HCT116 (cell line): ENCODE data around the gene PCLO. TPM values are rescaled to one million over a fixed set of nuclear protein-coding genes. Genes with fewer than 3 reads are reported as not detected.

Experiments used
- ATAC-seq: fragments of 200-7000 bp; cut with Tn5 transposase; 2 replicates; pipeline ENCODE4 v1.9.1; 2020; ENCODE audit warnings: mild to moderate bottlenecking, moderate library complexity
- BruUV-seq: library from RNA; stranded (reverse); fragments of 400-500 nt; replicated peaks from 2 replicates; lab custom pipeline; 2021; lab: Mats Ljungman, UMichigan
- CTCF ChIA-PET: fragments of 300-600 bp; sonication (Branson Sonifier 250); formaldehyde crosslinking; loops from one replicate; lab custom pipeline; 2021; ENCODE audit warnings: antibody characterized with exemption; lab: Charles Lee
- POLR2A ChIA-PET: fragments of 300-600, 350-600 bp; sonication (Branson Sonifier 250); formaldehyde crosslinking; loops from one replicate; lab custom pipeline; 2021; ENCODE audit warnings: antibody characterized with exemption; lab: Charles Lee
- RAD21 ChIA-PET, 2 experiments: fragments of 300-600 bp; sonication (Branson Sonifier 250); formaldehyde crosslinking; loops; one replicate each; lab custom pipeline; 2023; ENCODE audit warnings: low total read pairs in 2 of 2; ENCODE audit not compliant: uncharacterized antibody in 2 of 2, unreplicated experiment in 2 of 2, low non-redundant PET in 1 of 2; lab: Charles Lee
- DNase-seq: peaks from one replicate; pipeline ENCODE4 v3.0.0-alpha.2; 2010; ENCODE audit warnings: low read depth, low spot score
- H2AFZ ChIP-seq: fragments of 200-600 bp; shearing (Covaris generic), sonication (generic); 2 replicates; pipeline ENCODE4 v1.6.1; 2017; ENCODE audit warnings: low read depth, mixed run types, mixed read lengths, antibody characterized with exemption, low read length; ENCODE audit not compliant: poor library complexity, severe bottlenecking
- H3K27ac ChIP-seq: 2 replicates; pipeline ENCODE4 v1.5.1; 2012; ENCODE audit warnings: low read depth, low read length
- H3K27me3 ChIP-seq: fragments of 200-600 bp; sonication (generic); 2 replicates; pipeline ENCODE4 v1.6.1; 2016; ENCODE audit warnings: mixed run types, low read length, mixed read lengths; ENCODE audit not compliant: insufficient read depth
- H3K36me3 ChIP-seq, 2 experiments: fragments of 200-500 bp in 1 of 2; fragments of 200-600 bp in 1 of 2; sonication (Bioruptor generic) in 1 of 2; sonication (generic) in 1 of 2; 2 replicates each; pipeline versions ENCODE4 v1.5.1 to v1.6.1; 2014 to 2016; ENCODE audit warnings: low read length in 2 of 2, inconsistent platforms in 1 of 2, mixed read lengths in 1 of 2, mixed run types in 1 of 2; ENCODE audit not compliant: insufficient read depth in 2 of 2, control insufficient read depth in 1 of 2
- H3K4me1 ChIP-seq, 2 experiments: fragments of 200-600 bp in 1 of 2; sonication (generic) in 1 of 2; 2 replicates each; pipeline versions ENCODE4 v1.5.1 to v1.6.1; 2012 to 2017; ENCODE audit warnings: low read length in 2 of 2, inconsistent platforms in 1 of 2, mild to moderate bottlenecking in 1 of 2, mixed read lengths in 1 of 2, mixed run types in 1 of 2, moderate library complexity in 1 of 2; ENCODE audit not compliant: insufficient read depth in 2 of 2, control insufficient read depth in 1 of 2
- H3K4me2 ChIP-seq: fragments of 200-600 bp; sonication (generic); 2 replicates; pipeline ENCODE4 v1.6.1; 2017; ENCODE audit warnings: mixed run types, low read length, mixed read lengths
- H3K4me3 ChIP-seq, 2 experiments: fragments of 200-600 bp in 1 of 2; sonication (generic) in 1 of 2; replicated peaks in 1 of 2; 2 replicates each; pipeline ENCODE4 v1.5.1; 2011 to 2016; ENCODE audit warnings: low read length in 2 of 2, control low read depth in 1 of 2, low read depth in 1 of 2, mild to moderate bottlenecking in 1 of 2, mixed read lengths in 1 of 2, mixed run types in 1 of 2
- H3K79me2 ChIP-seq: fragments of 200-600 bp; sonication (generic); 2 replicates; pipeline ENCODE4 v1.6.1; 2017; ENCODE audit warnings: mild to moderate bottlenecking, mixed run types, low read length, moderate library complexity, mixed read lengths; ENCODE audit not compliant: insufficient read depth
- H3K9ac ChIP-seq: fragments of 200-600 bp; sonication (generic); 2 replicates; pipeline ENCODE4 v1.6.1; 2016; ENCODE audit warnings: low read length, mixed read lengths
- H3K9me2 ChIP-seq: fragments of 200-600 bp; sonication (generic), shearing (Covaris generic); 2 replicates; pipeline ENCODE4 v1.6.1; 2017; ENCODE audit warnings: mixed run types, mild to moderate bottlenecking, moderate library complexity; ENCODE audit not compliant: insufficient read depth
- H3K9me3 ChIP-seq, 2 experiments: fragments of 200-500 bp in 1 of 2; fragments of 200-600 bp in 1 of 2; sonication (Bioruptor generic) in 1 of 2; sonication (generic) in 1 of 2; 2 replicates each; pipeline ENCODE4 v1.6.1; 2014 to 2017; ENCODE audit warnings: low read length in 2 of 2, mixed read lengths in 2 of 2, inconsistent platforms in 1 of 2, low read depth in 1 of 2, mild to moderate bottlenecking in 1 of 2, mixed run types in 1 of 2, moderate library complexity in 1 of 2; ENCODE audit not compliant: control insufficient read depth in 1 of 2, insufficient read depth in 1 of 2
- H4K20me1 ChIP-seq: fragments of 200-600 bp; sonication (generic), shearing (Covaris generic); 2 replicates; pipeline ENCODE4 v1.6.1; 2017; ENCODE audit warnings: mixed run types, mild to moderate bottlenecking, moderate library complexity; ENCODE audit not compliant: insufficient read depth
- JUND ChIP-seq: IDR thresholded peaks from 2 replicates; pipeline ENCODE4 v1.6.1; 2012
- POLR2AphosphoS5 ChIP-seq: IDR thresholded peaks from 2 replicates; pipeline ENCODE4 v1.6.1; 2011; ENCODE audit warnings: mild to moderate bottlenecking, low read depth, low read length, moderate library complexity
- RAD21 ChIP-seq: IDR thresholded peaks from 2 replicates; pipeline ENCODE4 v1.6.1; 2012; ENCODE audit warnings: low read depth, mild to moderate bottlenecking
- SIN3A ChIP-seq: IDR thresholded peaks from 2 replicates; pipeline ENCODE4 v1.6.1; 2012; ENCODE audit warnings: low read depth
- SRF ChIP-seq: IDR thresholded peaks from 2 replicates; pipeline ENCODE4 v1.6.1; 2012; ENCODE audit warnings: low read depth
- YY1 ChIP-seq: IDR thresholded peaks from 2 replicates; pipeline ENCODE4 v1.6.1; 2011; ENCODE audit warnings: low read length, low read depth, moderate library complexity, mild to moderate bottlenecking; ENCODE audit not compliant: insufficient replicate concordance; ENCODE audit errors: extremely low read depth
- ZNF274 ChIP-seq: fragments of 200-500 bp; sonication (Bioruptor generic); IDR thresholded peaks from 2 replicates; pipeline ENCODE4 v1.6.1; 2014; ENCODE audit warnings: mild to moderate bottlenecking, low read depth, low read length, inconsistent platforms
- intact Hi-C: fragments of 100-400 bp; cut with micrococcal nuclease; formaldehyde crosslinking; loops from 2 replicates; pipeline ENCODE4 v1.10.0; 2022
- total RNA-seq: library from RNA; stranded (reverse); gene quantifications from one replicate; pipeline ENCODE4 v1.2.1, GENCODE V29; 2021; ENCODE audit not compliant: unreplicated experiment
- TF ChIP-seq, protein P1 (sequence below): IDR thresholded peaks from 2 replicates; pipeline ENCODE4 v1.6.1; 2012

PCLO gene
- total RNA-seq, 1 experiment from 2014 or later, result 2.4 TPM

DNA sequence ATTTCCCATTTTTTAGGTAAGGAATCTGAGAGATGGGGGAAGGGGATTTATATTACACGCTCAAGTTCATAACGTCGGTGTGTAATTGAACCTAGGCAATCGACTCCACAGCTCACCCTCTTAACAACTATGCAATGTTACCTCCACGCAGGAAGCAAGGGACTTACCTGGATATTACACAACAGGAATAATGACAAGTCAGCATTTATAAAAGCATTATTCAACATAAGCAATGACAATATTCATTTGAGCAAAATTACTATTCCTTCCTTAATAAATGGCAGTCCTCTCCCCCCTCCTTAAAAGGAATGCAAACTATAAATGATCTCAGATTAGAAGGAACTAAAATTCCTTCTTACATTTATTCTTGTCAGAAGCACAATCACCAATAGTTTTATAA is 104.0 kb downstream of the PCLO start:
- Histone ChIP-seq H2AFZ (no peak overlapping the region), H3K4me2 (no peak overlapping the region), H3K9me3 (no peaks in the 10 kb centered on the region), H3K9ac (no peak overlapping the region), H3K4me1 (no peaks in the 10 kb centered on the region), H3K36me3 (no peaks in the 10 kb centered on the region), H3K27me3 (no peaks in the 10 kb centered on the region), H3K27ac (no peak overlapping the region), H4K20me1 (no peaks in the 10 kb centered on the region), H3K4me3 (no peak overlapping the region), H3K9me2 (no peaks in the 10 kb centered on the region; the same call in 1 of the 2 replicates), H3K79me2 (no peaks in the 10 kb centered on the region)
- TF ChIP-seq ZNF274 (no peak), SRF (no peak), RAD21 (no peak), SIN3A (no peak), JUND (no peak)
- TF ChIP-seq, protein P1, sequence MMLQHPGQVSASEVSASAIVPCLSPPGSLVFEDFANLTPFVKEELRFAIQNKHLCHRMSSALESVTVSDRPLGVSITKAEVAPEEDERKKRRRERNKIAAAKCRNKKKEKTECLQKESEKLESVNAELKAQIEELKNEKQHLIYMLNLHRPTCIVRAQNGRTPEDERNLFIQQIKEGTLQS, result no peak
- POLR2A ChIA-PET, result no interaction called here
- no peak for ATAC-seq
- RAD21 ChIA-PET, result no interaction called here
- intact Hi-C loops, result no loop called here
- BruUV-seq, result no TSS peak
- CTCF ChIA-PET, result no interaction called here
- DNase-seq, result no peak

DNA sequence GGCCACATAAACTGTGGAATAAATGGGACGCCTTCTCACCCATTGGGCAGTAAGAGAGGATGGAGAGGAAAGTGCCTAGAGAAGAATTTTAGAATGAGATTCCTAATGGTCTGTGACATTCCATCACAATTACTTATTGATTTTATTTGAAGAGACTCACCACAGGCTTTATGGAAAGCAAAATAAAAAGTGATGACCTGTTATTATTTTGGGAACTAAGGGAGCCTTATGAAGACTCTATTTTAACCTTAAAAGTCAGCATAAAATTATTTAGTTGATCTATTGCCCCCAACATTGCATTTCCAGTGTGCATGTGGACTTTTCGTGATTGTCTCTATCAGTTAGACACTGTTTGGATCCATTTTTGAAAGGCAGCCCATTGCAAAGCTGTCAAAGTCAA is 107.5 kb downstream of the PCLO start:
- ChIA-PET RAD21 (no interaction called here), CTCF (no interaction called here), POLR2A (no interaction called here)
- ATAC-seq (no peak), DNase-seq (no peak)
- intact Hi-C loops, result no loop called here
- Histone ChIP-seq H3K4me1 (no peaks in the 10 kb centered on the region), H3K36me3 (no peaks in the 10 kb centered on the region), H3K4me3 (no peak overlapping the region), H4K20me1 (no peaks in the 10 kb centered on the region), H3K9ac (no peak overlapping the region), H3K4me2 (no peak overlapping the region), H3K27me3 (no peaks in the 10 kb centered on the region), H3K9me2 (no peaks in the 10 kb centered on the region; the same call in 1 of the 2 replicates), H3K9me3 (no peaks in the 10 kb centered on the region), H2AFZ (no peak overlapping the region), H3K27ac (no peak overlapping the region), H3K79me2 (no peaks in the 10 kb centered on the region)
- no peak for TF ChIP-seq YY1
- TF ChIP-seq POLR2AphosphoS5, result no peak
- no TSS peak for BruUV-seq
